HG02623 (cell line): ENCODE measurements around the gene LAMC3.

Source experiments
- ATAC-seq: cut with Tn5 transposase; IDR thresholded peaks from one replicate; pipeline ENCODE4 v1.9.1; 2021; ENCODE audit warnings: moderate library complexity; ENCODE audit not compliant: unreplicated experiment

Gene LAMC3

GRCh38 chr9:131010482-131011273 is 1.7 kb downstream of the LAMC3 start:
- no peak for ATAC-seq

DNA sequence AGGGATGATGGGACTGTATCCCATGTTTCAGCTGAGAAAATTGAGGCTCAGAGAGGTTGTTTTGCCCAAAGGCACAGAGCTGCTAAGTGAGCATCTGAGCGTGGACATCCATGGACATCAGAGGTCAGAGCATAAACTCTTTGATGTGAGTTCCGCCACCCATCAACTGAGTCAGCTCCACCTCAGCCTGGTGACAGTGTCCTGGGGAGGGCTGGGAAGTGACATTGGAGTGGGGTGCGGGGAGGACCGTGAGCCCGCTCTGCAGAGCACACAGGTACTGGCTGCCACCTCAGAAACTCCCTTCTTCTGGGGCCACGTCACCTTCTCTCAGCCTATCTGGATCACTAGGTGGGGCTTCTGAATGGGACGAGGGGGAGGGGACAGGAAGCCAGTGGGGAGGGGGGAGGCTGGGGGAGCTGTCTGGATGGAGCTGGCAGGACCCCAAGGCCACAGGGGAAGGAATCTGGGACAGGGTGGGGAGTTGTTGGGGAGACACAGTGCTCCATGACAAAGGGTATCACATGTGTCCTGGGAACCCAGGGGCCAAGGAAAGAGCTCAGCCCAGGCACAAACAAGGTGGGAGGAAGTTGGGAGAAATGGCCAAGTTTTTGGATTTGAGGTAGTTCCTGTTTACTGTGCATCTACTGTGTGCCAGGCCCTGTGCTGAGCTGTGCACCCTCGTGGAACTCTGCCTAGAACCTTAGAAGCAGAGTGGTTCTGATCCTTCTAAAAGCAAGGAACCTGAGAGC is 2.5 kb downstream of the LAMC3 start:
- no peak for ATAC-seq

DNA sequence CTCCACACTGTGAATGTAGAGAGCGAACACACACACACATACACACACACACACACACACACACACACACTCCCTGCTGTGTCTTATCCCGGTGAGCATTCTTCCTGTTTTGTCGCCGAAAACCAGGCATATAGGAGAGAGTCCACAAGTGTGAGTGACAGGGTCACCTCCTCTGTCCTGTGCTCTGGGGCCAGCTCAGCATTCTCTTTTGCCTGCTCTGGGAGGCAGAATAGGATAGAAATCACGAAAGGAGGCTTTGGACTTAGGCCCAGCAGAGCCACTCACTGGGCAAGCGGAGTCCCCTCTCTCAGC is 3.0 kb downstream of the LAMC3 start:
- ATAC-seq, result no peak

DNA sequence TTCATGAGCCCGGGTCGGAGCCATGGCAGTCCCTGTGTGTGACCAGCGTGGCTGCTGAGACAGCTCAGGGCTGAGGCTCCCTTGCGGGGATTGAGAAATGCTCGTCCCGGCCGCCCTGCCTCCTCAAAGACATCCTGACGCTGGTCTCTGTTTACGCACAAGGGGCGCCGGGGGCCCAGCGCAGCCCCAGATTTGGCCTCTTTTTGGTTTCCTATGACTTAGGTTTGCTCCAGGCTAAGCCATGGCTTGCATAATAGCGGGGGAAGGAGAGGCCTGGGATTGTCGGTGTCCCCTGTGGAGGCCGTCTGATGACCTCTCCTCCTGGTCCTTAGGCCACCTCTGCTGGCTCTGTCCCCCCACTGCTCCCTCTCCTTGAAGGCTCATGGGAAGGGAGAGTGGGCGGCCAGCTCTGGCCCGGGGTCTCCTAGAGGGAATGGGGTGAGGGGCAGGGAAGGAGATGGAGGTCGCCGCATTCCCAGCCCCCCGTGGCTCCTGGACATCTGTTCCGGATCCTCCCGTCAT is 3.5 kb downstream of the LAMC3 start:
- ATAC-seq, result no peak

DNA sequence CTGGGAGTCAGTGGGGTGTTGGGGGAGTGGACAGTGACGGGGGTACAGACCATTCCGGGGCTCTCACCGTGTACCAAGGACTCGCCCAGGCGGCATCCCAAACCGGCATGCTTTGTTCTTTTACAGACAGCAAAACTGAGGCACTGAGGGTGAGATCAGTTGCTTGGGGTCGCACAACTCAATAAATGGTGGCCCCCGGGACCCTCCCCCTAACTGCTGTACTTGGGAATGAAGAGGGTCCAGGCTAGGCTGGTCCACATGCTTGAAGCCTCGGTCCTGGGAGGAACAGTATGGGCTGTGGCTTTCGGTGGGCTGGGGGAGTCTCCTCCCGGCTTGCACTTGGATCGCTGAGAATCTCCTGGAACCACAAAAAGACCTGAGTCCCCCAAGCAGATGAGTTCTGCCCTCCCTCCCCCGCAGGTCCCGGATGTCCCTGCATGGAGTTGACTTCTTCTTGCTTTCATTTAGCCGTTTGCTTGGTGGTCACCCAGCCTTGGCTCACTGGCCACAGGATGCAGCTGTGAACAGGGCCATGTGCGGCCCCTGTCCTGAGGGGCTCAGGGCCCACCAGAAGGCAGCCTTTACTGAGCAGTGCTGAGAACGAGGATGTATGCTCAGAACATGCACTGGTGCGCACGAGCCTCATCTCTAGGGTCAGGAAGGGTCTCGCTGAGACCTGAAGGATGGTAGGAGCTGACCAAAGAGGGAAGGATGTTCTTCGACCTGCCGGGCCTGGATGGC is 4.2 kb downstream of the LAMC3 start:
- ATAC-seq, result no peak

DNA sequence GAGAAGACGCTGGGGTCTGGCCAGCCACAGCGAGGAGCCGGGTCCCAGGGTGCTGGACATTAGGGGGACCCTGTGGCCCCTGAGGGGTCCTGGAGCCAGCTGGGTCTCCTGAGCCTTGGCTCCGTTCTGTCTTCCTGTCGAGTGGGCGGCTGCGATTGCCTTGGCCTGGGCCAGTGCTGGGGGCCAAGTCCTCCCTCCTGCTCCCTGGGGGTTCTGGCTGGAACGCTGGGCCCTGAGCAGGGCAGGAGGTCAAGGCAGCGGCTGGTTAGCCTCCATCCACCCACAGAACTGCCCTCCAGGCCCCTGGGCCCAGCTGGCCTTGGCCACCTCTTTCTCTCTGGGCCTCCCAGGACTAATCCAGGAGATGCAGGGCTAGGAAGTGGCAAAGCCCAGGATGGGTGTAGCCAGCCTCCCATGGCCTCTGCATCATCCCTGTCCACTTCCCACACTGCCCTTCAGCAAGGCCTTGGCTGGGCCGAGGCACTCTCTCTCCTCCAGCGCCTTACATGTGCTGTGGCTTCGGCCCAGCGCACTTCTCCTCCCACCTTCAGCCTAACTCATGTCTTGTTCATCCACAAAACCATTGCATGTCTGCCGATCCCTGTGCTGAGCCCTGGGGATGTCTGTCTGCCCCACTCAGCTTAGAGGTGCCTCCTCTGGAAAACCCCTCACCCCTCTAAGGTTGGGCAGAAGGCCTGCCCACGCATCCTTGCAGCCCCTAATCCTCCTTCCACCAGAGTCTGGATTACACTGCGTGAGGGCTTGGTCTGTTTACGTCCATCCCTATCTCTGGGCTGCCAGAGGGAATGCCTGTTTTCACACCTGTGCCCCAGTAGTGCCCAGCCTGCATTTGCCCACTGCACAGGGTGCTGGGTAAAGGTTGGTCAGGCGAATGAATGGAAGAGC is 5.0 kb downstream of the LAMC3 start:
- ATAC-seq, result no peak

- ATAC-seq, result no peak
These were observed 6.1 kb downstream of the LAMC3 start for GRCh38 chr9:131015112-131015511.

GRCh38 chr9:131015876-131016397 is 7.0 kb downstream of the LAMC3 start:
- ATAC-seq, result no peak

- ATAC-seq, result no peak
These were observed 8.1 kb downstream of the LAMC3 start for GRCh38 chr9:131017067-131017466.

GRCh38 chr9:131018621-131019020 is 9.6 kb downstream of the LAMC3 start:
- ATAC-seq, result no peak

DNA sequence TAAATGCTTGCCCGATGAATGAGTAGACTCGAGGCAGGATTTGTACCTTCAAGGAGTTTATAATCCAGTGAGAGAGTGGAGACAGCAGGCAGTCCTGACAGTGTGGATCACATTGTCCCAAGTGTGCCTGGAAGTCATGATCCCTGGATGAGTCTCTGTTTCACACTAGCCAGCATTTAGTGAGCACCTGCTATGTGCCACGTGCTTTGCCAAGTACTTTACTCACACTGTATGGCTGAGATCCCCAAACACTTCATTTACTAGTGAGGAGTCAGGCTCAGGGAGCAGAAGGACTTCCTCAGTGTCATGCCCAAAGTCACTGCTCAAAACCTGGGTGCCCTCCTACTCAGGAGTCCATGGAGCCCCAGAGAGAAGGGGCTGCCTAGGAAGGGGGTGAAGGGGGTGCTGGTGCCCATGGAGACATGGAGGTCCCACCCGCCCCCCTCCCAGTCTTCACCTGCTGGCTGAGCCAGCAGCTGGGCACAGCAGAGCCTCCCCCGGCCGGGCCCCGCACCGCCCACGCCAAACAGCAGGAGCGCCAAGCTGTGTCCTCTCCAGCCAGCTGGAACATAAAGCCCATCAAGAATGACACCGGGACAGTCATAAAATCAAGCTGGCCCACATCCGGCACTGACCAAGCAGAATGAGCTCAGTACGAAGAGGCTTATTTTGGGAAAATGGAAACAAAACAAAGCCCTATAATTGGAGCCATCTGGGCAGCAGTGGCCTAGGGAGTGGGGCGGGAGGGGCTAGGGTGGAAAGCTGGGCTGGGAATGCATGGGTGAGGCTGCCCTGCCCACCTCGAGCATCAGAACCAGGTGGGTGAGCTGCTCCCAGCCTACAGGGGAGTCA is 10.6 kb downstream of the LAMC3 start:
- ATAC-seq, result no peak

DNA sequence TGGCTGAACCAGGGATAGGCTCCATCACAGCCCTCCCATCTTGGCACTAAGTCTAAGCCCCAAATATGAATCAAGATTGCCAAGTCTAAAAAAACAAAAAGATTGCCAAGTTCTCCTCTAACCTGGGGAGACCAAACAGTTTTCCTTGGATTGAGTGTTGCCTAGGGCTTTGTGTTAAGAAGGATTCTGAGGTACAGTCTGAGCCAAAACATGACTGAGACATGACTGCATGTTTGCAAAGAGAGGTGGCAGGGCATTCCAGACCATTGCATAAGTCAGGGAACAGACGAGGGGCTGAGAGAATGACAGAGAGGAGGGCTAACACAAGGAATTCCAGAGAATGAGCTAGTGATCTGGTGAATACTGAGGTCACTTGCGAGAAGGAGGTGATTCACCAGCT is 11.4 kb downstream of the LAMC3 start:
- no peak for ATAC-seq

- no peak for ATAC-seq
These were observed 11.9 kb downstream of the LAMC3 start for GRCh38 chr9:131020862-131021261.

GRCh38 chr9:131021785-131022184 is 12.8 kb downstream of the LAMC3 start:
- no peak for ATAC-seq

DNA sequence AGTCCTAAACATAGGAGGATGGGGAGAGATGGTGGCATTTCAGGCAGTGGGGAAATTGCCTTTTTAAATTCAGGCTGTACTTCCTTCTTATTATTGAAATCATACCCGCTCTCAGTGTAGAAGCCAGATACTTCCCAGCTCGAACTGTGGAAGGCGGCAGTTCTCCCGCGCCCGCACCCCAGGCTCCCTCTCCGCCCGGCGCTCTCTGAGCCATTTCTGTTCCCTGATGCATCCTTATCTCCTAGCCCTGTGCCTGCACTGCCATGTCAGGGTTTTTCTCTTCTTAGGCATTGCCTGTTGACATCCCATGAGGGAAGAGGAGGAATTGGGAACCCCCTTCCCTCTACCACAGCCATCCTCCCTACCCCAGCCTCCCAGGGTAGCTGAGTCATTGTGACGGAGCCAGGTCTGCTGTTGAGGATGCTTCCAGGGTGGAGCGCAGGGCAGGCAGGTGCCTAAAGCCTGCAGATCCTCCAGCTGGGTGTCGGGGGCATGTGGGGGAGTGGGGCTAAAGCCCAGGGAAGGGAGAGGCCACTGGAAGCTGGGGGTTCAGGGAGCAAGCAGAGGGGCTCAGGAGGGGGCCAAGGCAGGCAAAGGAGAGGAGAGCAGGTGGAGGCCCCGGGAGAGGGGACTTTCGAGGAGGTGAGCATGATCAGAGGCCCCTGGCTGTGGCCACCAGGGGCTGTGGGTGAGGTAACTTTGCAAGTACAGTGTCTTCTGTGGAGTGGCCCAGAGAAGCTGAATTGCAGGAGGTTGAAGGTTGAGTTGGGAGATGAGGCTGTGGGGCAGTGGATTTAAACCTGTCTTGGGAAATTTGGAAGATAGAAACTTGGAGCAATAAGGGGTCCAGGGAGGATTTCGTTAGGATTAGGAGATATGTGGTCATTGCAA is 16.2 kb downstream of the LAMC3 start:
- ATAC-seq, result no peak

DNA sequence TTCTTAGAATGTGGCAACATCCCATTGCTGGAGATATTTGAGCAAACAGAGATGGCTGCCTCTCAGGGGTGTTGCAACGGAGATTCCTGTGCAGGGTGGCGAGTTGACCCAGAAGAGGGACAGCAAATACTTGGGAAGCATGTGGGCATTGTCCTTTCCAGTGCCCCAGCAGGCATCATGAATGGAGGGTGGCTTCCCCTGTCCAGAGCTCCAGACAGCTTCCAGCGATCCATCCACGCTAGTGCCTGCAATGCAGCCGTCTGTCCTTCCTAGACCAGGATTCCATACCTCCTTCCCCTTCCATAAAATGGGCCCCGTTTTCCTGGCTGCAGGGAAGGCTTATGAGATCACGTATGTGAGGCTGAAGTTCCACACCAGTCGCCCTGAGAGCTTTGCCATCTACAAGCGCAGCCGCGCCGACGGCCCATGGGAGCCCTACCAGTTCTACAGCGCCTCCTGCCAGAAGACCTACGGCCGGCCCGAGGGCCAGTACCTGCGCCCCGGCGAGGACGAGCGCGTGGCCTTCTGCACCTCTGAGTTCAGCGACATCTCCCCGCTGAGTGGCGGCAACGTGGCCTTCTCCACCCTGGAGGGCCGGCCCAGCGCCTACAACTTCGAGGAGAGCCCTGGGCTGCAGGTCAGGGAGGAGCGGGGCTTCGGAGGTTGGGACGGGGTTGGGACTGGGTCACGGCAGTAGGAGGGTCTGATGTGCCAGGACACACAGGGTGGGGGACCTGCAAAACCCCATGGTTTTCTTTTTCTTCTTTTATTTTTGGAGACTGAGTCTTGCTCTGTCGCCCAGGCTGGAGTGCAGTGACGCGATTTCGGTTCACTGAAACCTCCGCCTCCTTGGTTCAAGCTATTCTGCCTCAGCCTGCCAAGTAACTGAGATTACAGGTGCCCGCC is 17.2 kb downstream of the LAMC3 start:
- ATAC-seq, result no peak

DNA sequence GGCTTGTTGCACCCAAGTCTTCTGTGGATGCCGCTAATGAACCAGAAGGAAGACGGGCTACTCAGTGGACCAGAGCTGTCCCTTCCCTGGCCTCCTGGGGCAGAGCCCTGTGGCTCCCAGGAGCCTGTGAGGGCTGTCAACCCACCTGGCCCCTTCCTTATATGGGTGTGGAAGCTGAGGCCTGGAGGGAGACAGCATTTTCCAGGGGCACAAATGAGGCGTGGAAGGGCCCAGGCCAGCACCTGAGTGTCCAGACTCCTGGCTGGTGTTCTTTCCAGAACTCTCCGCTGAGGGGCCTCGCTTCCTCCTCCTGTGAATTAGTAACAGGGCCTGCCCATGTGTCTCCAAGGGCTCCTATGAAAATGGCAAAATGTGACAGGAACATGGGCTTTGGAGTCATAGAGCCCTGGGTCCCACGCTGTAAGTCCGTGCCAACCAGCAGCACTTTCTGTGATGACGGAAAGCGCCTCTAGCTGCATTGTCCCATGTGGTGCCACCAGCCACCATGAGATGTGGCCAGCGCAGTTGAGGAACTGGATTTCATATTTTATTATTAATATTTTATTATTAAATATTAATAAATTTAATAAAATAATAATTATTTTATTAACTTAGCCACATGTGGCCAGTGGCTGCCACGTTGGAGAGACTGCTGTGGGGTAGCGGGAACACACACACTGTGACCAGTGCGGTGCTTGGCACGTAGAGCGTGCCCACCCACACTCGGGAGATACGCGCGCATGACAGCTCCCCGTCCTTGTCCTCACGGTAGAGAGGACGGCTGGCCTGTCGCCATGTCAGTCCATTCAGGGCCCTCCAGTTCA is 18.3 kb downstream of the LAMC3 start:
- ATAC-seq, result no peak
